H54 (cell line): ENCODE measurements around the gene PCDHB1.
"Not testable (repeated sequence)": the region's sequence is repeated elsewhere in the genome, so short reads cannot be mapped to it uniquely, and the experiment has no call there.

Experiments
- DNase-seq: peaks from one replicate; pipeline ENCODE4 v3.0.0; 2011; ENCODE audit warnings: low spot score, mixed read lengths; ENCODE audit not compliant: insufficient read length
- FAIRE-seq: peaks from 3 replicates; lab custom pipeline; 2011; peaks lifted over from hg19 to GRCh38; lab: Jason Lieb, UNC
- POLR2A ChIP-seq: IDR thresholded peaks from 2 replicates; pipeline ENCODE4 v1.6.1; 2011; ENCODE audit warnings: low read depth, mild to moderate bottlenecking, low read length

Gene PCDHB1

GRCh38 chr5:141101059-141101458 lies 49.9 kb downstream of the PCDHB1 start:
- DNase-seq (no peak), FAIRE-seq (no peak)
- no peak for TF ChIP-seq POLR2A

GRCh38 chr5:141102070-141102469 lies 50.9 kb downstream of the PCDHB1 start:
- DNase-seq, FAIRE-seq: not testable (repeated sequence)

- FAIRE-seq = not testable (repeated sequence)
Observed at GRCh38 chr5:141102471-141102870, 51.3 kb downstream of the PCDHB1 start.

GRCh38 chr5:141105350-141105749 lies 54.2 kb downstream of the PCDHB1 start:
- no peak for TF ChIP-seq POLR2A
- DNase-seq (no peak), FAIRE-seq (no peak)

More at GRCh38 chr5:141102471-141102870, 51.3 kb downstream of the PCDHB1 start:
- DNase-seq = not testable (repeated sequence)
